ENCODE data around the gene KAZN. TPM values are rescaled to one million over a fixed set of nuclear protein-coding genes. Genes with fewer than 3 reads are reported as not detected.

Gene KAZN
- total RNA-seq, 1 experiment from 2014 or later = 6.9 TPM

GRCh38 chr1:15051882-15052528 is 453.5 kb downstream of the KAZN start:
- DNase-seq = no peak
- Histone ChIP-seq H3K4me3 (ENCODE audit: insufficient read depth, low read depth, low read length) (no peak overlapping the region), H3K27me3 (ENCODE audit: control insufficient read depth, insufficient read depth, low read length) (no peaks in the 10 kb centered on the region), H3K36me3 (replicated peaks; ENCODE audit: control insufficient read depth, insufficient read depth, low read length) (no peaks in the 10 kb centered on the region; the same call in 1 of the 2 replicates)

- H3K27me3 ChIP-seq (ENCODE audit: control insufficient read depth, insufficient read depth, low read length) = no peaks in the 10 kb centered on the region
- H3K4me3 ChIP-seq (ENCODE audit: insufficient read depth, low read depth, low read length) = no peak overlapping the region
- no peaks in the 10 kb centered on the region; the same call in 1 of the 2 replicates for H3K36me3 ChIP-seq (replicated peaks; ENCODE audit: control insufficient read depth, insufficient read depth, low read length)
- peak; percentile 82 for DNase-seq
Measured at GRCh38 chr1:15053153-15053552, 454.7 kb downstream of the KAZN start.

DNA sequence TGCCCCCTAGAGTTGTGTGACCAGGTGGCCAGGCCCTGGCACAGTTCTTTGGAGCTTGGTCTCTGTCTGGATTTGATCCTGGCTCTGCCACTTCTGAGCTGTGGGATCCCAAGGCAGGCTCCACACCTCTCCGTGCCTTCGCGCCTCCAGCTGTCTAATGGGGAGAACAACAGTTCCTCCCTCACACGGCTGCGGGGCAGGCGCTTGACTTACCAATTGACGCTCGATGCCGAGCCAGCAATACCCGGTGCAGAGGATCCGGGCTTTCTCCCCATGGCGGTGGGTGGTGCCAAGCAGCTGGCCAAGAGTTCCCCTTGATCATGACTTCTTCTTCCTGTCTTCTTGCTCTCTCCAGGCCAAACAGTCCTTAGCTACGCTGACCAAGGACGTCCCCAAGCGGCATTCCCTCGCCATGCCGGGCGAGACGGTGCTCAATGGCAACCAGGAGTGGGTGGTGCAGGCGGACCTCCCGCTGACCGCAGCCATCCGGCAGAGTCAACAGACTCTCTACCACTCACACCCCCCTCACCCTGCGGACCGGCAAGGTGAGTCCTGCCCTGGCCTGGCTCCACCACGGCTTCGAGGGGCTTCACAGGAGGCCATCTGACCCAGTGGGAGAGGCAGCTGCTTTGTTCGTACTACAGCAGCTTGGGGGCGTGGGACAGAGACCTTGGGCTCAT is 457.4 kb downstream of the KAZN start:
- no peak overlapping the region for H3K4me3 ChIP-seq (ENCODE audit: insufficient read depth, low read depth, low read length)
- no peaks in the 10 kb centered on the region for H3K27me3 ChIP-seq (ENCODE audit: control insufficient read depth, insufficient read depth, low read length)
- no peaks in the 10 kb centered on the region; the same call in 1 of the 2 replicates for H3K36me3 ChIP-seq (replicated peaks; ENCODE audit: control insufficient read depth, insufficient read depth, low read length)
- no peak for DNase-seq

GRCh38 chr1:15056515-15057285 is 458.2 kb downstream of the KAZN start:
- Histone ChIP-seq H3K4me3 (ENCODE audit: insufficient read depth, low read depth, low read length) (no peak overlapping the region), H3K36me3 (replicated peaks; ENCODE audit: control insufficient read depth, insufficient read depth, low read length) (no peaks in the 10 kb centered on the region; the same call in 1 of the 2 replicates), H3K27me3 (ENCODE audit: control insufficient read depth, insufficient read depth, low read length) (no peaks in the 10 kb centered on the region)
- no peak for DNase-seq

GRCh38 chr1:15057834-15058233 is 459.3 kb downstream of the KAZN start:
- Histone ChIP-seq H3K4me3 (ENCODE audit: insufficient read depth, low read depth, low read length) (no peak overlapping the region), H3K36me3 (replicated peaks; ENCODE audit: control insufficient read depth, insufficient read depth, low read length) (no peaks in the 10 kb centered on the region; the same call in none of the 2 replicates), H3K27me3 (ENCODE audit: control insufficient read depth, insufficient read depth, low read length) (no peaks in the 10 kb centered on the region)
- no peak for DNase-seq

DNA sequence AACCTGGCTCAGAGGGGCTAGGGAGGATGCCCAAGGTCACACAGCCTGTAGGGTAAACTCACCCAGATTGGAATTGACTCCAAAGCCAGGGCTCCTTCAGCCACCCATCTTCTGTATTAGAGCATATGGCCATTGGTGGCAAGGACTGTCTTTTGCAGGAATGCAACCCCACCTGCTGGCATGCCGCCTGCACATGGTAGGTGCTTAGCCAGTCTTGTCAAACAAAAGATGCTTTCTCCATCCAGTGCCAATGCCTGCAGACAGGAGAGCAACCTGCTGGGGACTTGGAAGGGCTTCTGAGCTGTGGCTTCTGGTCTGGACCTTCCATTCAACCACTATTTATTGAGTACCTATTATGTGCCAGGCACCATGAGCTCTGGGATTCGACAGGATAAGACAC is 459.8 kb downstream of the KAZN start:
- Histone ChIP-seq H3K4me3 (ENCODE audit: insufficient read depth, low read depth, low read length) (no peak overlapping the region), H3K36me3 (replicated peaks; ENCODE audit: control insufficient read depth, insufficient read depth, low read length) (no peaks in the 10 kb centered on the region; the same call in none of the 2 replicates), H3K27me3 (ENCODE audit: control insufficient read depth, insufficient read depth, low read length) (no peaks in the 10 kb centered on the region)
- no peak for DNase-seq

DNA sequence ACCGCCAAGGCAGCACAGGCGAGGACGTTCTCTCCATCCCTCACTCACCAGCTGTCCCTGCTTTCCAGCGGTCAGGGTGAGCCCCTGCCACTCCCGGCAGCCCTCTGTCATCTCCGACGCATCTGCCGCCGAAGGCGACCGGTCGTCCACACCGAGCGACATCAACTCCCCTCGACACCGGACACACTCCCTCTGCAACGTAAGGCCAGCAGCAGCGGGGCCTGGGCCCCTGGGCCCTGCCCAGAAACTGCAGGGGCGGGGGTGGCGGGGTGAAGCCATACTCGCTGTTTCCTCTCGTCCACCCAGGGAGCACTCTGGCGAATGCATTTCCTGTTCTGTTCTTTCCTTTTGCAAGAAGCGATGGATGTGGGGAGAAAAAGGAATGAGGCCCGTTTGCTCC is 461.6 kb downstream of the KAZN start:
- no peaks in the 10 kb centered on the region for H3K27me3 ChIP-seq (ENCODE audit: control insufficient read depth, insufficient read depth, low read length)
- no peak overlapping the region for H3K4me3 ChIP-seq (ENCODE audit: insufficient read depth, low read depth, low read length)
- peak; percentile 68 for DNase-seq
- no peaks in the 10 kb centered on the region; the same call in none of the 2 replicates for H3K36me3 ChIP-seq (replicated peaks; ENCODE audit: control insufficient read depth, insufficient read depth, low read length)

- H3K36me3 ChIP-seq (replicated peaks; ENCODE audit: control insufficient read depth, insufficient read depth, low read length) = no peaks in the 10 kb centered on the region; the same call in 1 of the 2 replicates
- H3K27me3 ChIP-seq (ENCODE audit: control insufficient read depth, insufficient read depth, low read length) = no peaks in the 10 kb centered on the region
- no peak overlapping the region for H3K4me3 ChIP-seq (ENCODE audit: insufficient read depth, low read depth, low read length)
- peak; percentile 83 for DNase-seq
Measured at GRCh38 chr1:15062479-15063099, 464.1 kb downstream of the KAZN start.

DNA sequence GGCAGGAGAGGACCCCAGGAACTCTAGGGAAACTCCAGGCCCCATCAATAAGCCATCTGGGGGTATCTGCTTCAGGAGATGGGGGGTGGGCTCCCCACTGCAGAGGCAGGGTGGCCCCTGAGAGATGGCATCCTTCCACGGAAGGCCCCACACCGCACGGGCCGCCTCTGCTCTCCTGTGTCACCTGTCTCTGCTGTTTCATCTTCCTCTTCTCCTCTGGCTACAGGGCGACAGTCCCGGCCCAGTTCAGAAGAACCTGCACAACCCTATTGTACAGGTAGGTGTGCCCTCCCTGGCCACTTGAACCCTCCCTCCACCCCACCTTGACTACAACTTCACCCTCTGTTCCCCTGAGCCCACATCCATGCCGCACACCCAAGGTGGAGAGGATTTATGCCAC is 464.9 kb downstream of the KAZN start:
- Histone ChIP-seq H3K4me3 (ENCODE audit: insufficient read depth, low read depth, low read length) (no peak overlapping the region), H3K36me3 (replicated peaks; ENCODE audit: control insufficient read depth, insufficient read depth, low read length) (no peaks in the 10 kb centered on the region; the same call in 1 of the 2 replicates), H3K27me3 (ENCODE audit: control insufficient read depth, insufficient read depth, low read length) (no peaks in the 10 kb centered on the region)
- no peak for DNase-seq

- H3K36me3 ChIP-seq (replicated peaks; ENCODE audit: control insufficient read depth, insufficient read depth, low read length) = no peaks in the 10 kb centered on the region; the same call in 1 of the 2 replicates
- DNase-seq = no peak
- no peaks in the 10 kb centered on the region for H3K27me3 ChIP-seq (ENCODE audit: control insufficient read depth, insufficient read depth, low read length)
- H3K4me3 ChIP-seq (ENCODE audit: insufficient read depth, low read depth, low read length) = no peak overlapping the region
Measured at GRCh38 chr1:15063783-15064182, 465.3 kb downstream of the KAZN start.

GRCh38 chr1:15064217-15064929 is 465.9 kb downstream of the KAZN start:
- H3K36me3 ChIP-seq (replicated peaks; ENCODE audit: control insufficient read depth, insufficient read depth, low read length) = no peaks in the 10 kb centered on the region; the same call in 1 of the 2 replicates
- peak; percentile 76 for DNase-seq

DNA sequence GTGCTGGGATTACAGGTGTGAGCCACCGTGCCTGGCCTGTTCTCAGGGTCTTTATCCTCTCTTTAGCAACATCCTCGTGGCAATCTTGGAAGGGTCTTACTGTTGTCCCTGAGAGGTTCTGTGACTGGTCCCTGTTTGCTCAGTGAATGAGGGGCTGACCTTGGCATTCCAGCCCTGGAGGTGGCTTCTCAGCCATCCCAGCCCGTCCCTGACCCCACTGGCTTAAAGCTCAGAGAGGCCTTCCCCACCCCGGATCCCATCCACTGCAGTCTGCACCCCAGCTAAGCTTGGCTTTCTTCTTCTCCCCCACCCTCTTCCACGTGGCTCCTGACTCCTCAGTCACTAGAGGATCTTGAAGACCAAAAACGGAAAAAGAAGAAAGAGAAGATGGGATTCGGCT is 466.8 kb downstream of the KAZN start:
- H3K27me3 ChIP-seq (ENCODE audit: control insufficient read depth, insufficient read depth, low read length) = no peaks in the 10 kb centered on the region
- no peak overlapping the region for H3K4me3 ChIP-seq (ENCODE audit: insufficient read depth, low read depth, low read length)
- H3K36me3 ChIP-seq (replicated peaks; ENCODE audit: control insufficient read depth, insufficient read depth, low read length) = no peaks in the 10 kb centered on the region; the same call in 1 of the 2 replicates
- no peak for DNase-seq

More at GRCh38 chr1:15064217-15064929, 465.9 kb downstream of the KAZN start:
- no peaks in the 10 kb centered on the region for H3K27me3 ChIP-seq (ENCODE audit: control insufficient read depth, insufficient read depth, low read length)
- no peak overlapping the region for H3K4me3 ChIP-seq (ENCODE audit: insufficient read depth, low read depth, low read length)

GRCh38 chr1:15065736-15066135 is 467.3 kb downstream of the KAZN start:
- Histone ChIP-seq H3K36me3 (replicated peaks; ENCODE audit: control insufficient read depth, insufficient read depth, low read length) (no peaks in the 10 kb centered on the region; the same call in 1 of the 2 replicates), H3K4me3 (ENCODE audit: insufficient read depth, low read depth, low read length) (no peak overlapping the region), H3K27me3 (ENCODE audit: control insufficient read depth, insufficient read depth, low read length) (no peaks in the 10 kb centered on the region)
- DNase-seq = no peak

DNA sequence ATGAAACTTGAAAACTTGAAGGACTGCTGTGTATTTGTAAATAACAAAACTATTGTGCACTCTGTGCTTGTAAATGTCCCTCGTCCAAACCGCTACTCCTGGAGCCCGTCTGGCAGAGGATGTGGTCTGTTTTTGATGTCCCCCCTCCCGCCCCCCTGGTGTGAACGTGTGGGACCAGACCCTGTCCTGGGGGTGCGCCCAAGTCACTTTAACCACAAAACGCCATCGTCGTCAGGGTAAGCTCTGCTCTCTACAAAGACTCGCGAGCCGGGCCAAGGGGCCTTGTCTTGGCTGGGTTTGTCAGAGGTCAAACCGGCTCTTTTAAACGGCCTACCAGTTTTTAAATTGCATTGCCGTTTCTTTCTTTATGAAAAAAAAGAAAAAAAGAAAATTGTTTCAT is 467.7 kb downstream of the KAZN start:
- no peak overlapping the region for H3K4me3 ChIP-seq (ENCODE audit: insufficient read depth, low read depth, low read length)
- no peaks in the 10 kb centered on the region; the same call in 1 of the 2 replicates for H3K36me3 ChIP-seq (replicated peaks; ENCODE audit: control insufficient read depth, insufficient read depth, low read length)
- DNase-seq = no peak
- H3K27me3 ChIP-seq (ENCODE audit: control insufficient read depth, insufficient read depth, low read length) = no peaks in the 10 kb centered on the region
